ENCODE measurements around the gene PNPLA8.
"Not testable (repeated sequence)": the region's sequence is repeated elsewhere in the genome, so short reads cannot be mapped to it uniquely, and the experiment has no call there.

PNPLA8 gene

GRCh38 chr7:108479751-108480150 is 46.2 kb downstream of the PNPLA8 start:
- H3K4me3 ChIP-seq (ENCODE audit: low read depth, low read length), result no peak overlapping the region
- in situ Hi-C loops (cut with HindIII; ENCODE audit: low sequenced_read_pairs), result loop anchor here (25.0 kb wide), 1 partner anchor 292 kb away; no protein-coding TSS in a partner anchor
- no peak for DNase-seq (ENCODE audit: low read depth, low spot score)
- TF ChIP-seq CTCF (IDR thresholded peaks at IDR 0.05; ENCODE audit: low read depth, low read length), result no peak

GRCh38 chr7:108479118-108479517 is 46.8 kb downstream of the PNPLA8 start:
- no peak for TF ChIP-seq CTCF (IDR thresholded peaks at IDR 0.05; ENCODE audit: low read depth, low read length)
- H3K4me3 ChIP-seq (ENCODE audit: low read depth, low read length), result no peak overlapping the region
- in situ Hi-C loops (cut with HindIII; ENCODE audit: low sequenced_read_pairs), result loop anchor here (25.0 kb wide), 1 partner anchor 292 kb away; no protein-coding TSS in a partner anchor
- DNase-seq (ENCODE audit: low read depth, low spot score), result no peak

GRCh38 chr7:108468246-108468645 is 57.7 kb downstream of the PNPLA8 start:
- DNase-seq (ENCODE audit: low read depth, low spot score), result no peak
- no peak for TF ChIP-seq CTCF (IDR thresholded peaks at IDR 0.05; ENCODE audit: low read depth, low read length)
- no peak overlapping the region for H3K4me3 ChIP-seq (ENCODE audit: low read depth, low read length)
- in situ Hi-C loops (cut with HindIII; ENCODE audit: low sequenced_read_pairs), result no loop called here

GRCh38 chr7:108467391-108467790 is 58.5 kb downstream of the PNPLA8 start:
- no peak overlapping the region for H3K4me3 ChIP-seq (ENCODE audit: low read depth, low read length)
- in situ Hi-C loops (cut with HindIII; ENCODE audit: low sequenced_read_pairs), result no loop called here
- TF ChIP-seq CTCF (IDR thresholded peaks at IDR 0.05; ENCODE audit: low read depth, low read length), result no peak
- no peak for DNase-seq (ENCODE audit: low read depth, low spot score)

GRCh38 chr7:108466322-108466721 is 59.6 kb downstream of the PNPLA8 start:
- H3K4me3 ChIP-seq (ENCODE audit: low read depth, low read length); DNase-seq (ENCODE audit: low read depth, low spot score); in situ Hi-C loops (cut with HindIII; ENCODE audit: low sequenced_read_pairs): not testable (repeated sequence)

GRCh38 chr7:108464743-108465142 is 61.2 kb downstream of the PNPLA8 start:
- no peak for TF ChIP-seq CTCF (IDR thresholded peaks at IDR 0.05; ENCODE audit: low read depth, low read length)
- H3K4me3 ChIP-seq (ENCODE audit: low read depth, low read length), result no peak overlapping the region
- no peak for DNase-seq (ENCODE audit: low read depth, low spot score)
- in situ Hi-C loops (cut with HindIII; ENCODE audit: low sequenced_read_pairs), result no loop called here

- no peak for DNase-seq (ENCODE audit: low read depth, low spot score)
- in situ Hi-C loops (cut with HindIII; ENCODE audit: low sequenced_read_pairs), result no loop called here
- H3K4me3 ChIP-seq (ENCODE audit: low read depth, low read length), result no peak overlapping the region
- TF ChIP-seq CTCF (IDR thresholded peaks at IDR 0.05; ENCODE audit: low read depth, low read length), result no peak
Observed at GRCh38 chr7:108463613-108464012, 62.3 kb downstream of the PNPLA8 start.

All from astrocyte of the spinal cord (primary cell).